Measurements from ENCODE around the gene THYN1. TPM values are rescaled to one million over a fixed set of nuclear protein-coding genes. Genes with fewer than 3 reads are reported as not detected.

The THYN1 gene
- total RNA-seq, 1 experiment from 2014 or later = 97.0 TPM

- peaks cover 12 to 14% of the 10 kb centered on the region in 2 experiments for H3K4me1 Mint-ChIP-seq
- no peak overlapping the region for H2BK15ac ChIP-seq (ENCODE audit: low read depth, low read length)
- H3K79me1 ChIP-seq (ENCODE audit: insufficient read depth, low read depth, low read length, poor library complexity, severe bottlenecking) = no peaks in the 10 kb centered on the region
- no peaks in the 10 kb centered on the region for H3K79me2 ChIP-seq (ENCODE audit: insufficient read depth, low read length)
- no peak overlapping the region for H2AK5ac ChIP-seq (ENCODE audit: insufficient read length, low read length)
- H3K23me2 ChIP-seq (ENCODE audit: insufficient read length, low read depth, low read length, poor library complexity, severe bottlenecking) = no peaks in the 10 kb centered on the region
- no peaks in the 10 kb centered on the region; a peak in 1 of 5 replicates for H3K9me3 Mint-ChIP-seq
- no peak for DNase-seq
- H3K27me3 Mint-ChIP-seq (ENCODE audit: low read depth) = no peaks in the 10 kb centered on the region
- no peak overlapping the region for H3K18ac ChIP-seq (ENCODE audit: insufficient read length, low read depth, low read length)
- peak overlapping the region in 2 of 3 experiments; percentile 6 to 15; a peak in 2 of 7 replicates for H3K27ac Mint-ChIP-seq
- no peaks in the 10 kb centered on the region for H4K20me1 ChIP-seq (ENCODE audit: control insufficient read depth, insufficient read depth, insufficient read length)
- no CpG with 5 or more reads among the region's 4 CpGs for WGBS (ENCODE audit: extremely low coverage, insufficient read length, low lambda C conversion rate)
- no peak overlapping the region for H2BK12ac ChIP-seq (ENCODE audit: insufficient read length, low read depth, low read length)
- no peak overlapping the region for H3K14ac ChIP-seq (ENCODE audit: insufficient read depth, low read length)
- H3K9me3 ChIP-seq (ENCODE audit: control insufficient read depth, low read depth, low read length) = no peaks in the 10 kb centered on the region
- TF ChIP-seq CTCF (conservative IDR thresholded peaks at IDR 0.05) = no peak
- H4K91ac ChIP-seq (ENCODE audit: insufficient read length, low read depth, low read length) = no peak overlapping the region
- H2BK20ac ChIP-seq (ENCODE audit: low read depth, low read length, poor library complexity, severe bottlenecking) = no peak overlapping the region
- no peak overlapping the region for H4K8ac ChIP-seq (replicated peaks; ENCODE audit: insufficient read length, low read depth, low read length)
- H3T11ph ChIP-seq (ENCODE audit: low read length) = no peak overlapping the region
- no peak overlapping the region for H3K9ac ChIP-seq (ENCODE audit: extremely low read depth, insufficient read length, low read length)
- no peak overlapping the region for H2AFZ ChIP-seq (ENCODE audit: low read length)
- H2BK5ac ChIP-seq (ENCODE audit: insufficient read length, low read length) = no peak overlapping the region
- H2BK120ac ChIP-seq (ENCODE audit: low read depth, low read length, poor library complexity, severe bottlenecking) = no peak overlapping the region
- H3K36me3 Mint-ChIP-seq (ENCODE audit: insufficient read depth in 1 of 3, low read depth in 3 of 3) = peaks cover 14 to 42% (median 30%) of the 10 kb centered on the region in 3 experiments
- H4K5ac ChIP-seq (ENCODE audit: insufficient read length, low read depth, low read length) = no peak overlapping the region
- H3K27me3 ChIP-seq (ENCODE audit: insufficient read depth, low read length) = no peaks in the 10 kb centered on the region
- H3K4ac ChIP-seq (ENCODE audit: low read depth, low read length) = no peak overlapping the region
- no peak overlapping the region for H3K4me2 ChIP-seq (ENCODE audit: insufficient read depth, insufficient read length, low read length)
- no peak overlapping the region for H3K56ac ChIP-seq (ENCODE audit: insufficient read length, low read depth, low read length)
- H3K4me1 ChIP-seq (ENCODE audit: insufficient read depth, low read length) = no peaks in the 10 kb centered on the region
- H3K23ac ChIP-seq (ENCODE audit: insufficient read length, low read depth, low read length) = no peak overlapping the region
- no peak overlapping the region; a peak in 1 of 5 replicates for H3K4me3 Mint-ChIP-seq
- H3K27ac ChIP-seq (ENCODE audit: insufficient read length, low read depth, low read length) = no peak overlapping the region
Observed at GRCh38 chr11:134289167-134289566, 36.0 kb upstream of the THYN1 start.

All from H9 (cell line).